Neutrophil (primary cell): ENCODE measurements around the gene POLR2A.

Source experiments
- H3K27ac ChIP-seq: fragments of 200-600 bp; sonication (generic); 2 replicates; pipeline ENCODE4 v1.5.1; 2016; ENCODE audit warnings: mild to moderate bottlenecking, moderate library complexity
- H3K27me3 ChIP-seq: fragments of 200-600 bp; sonication (generic); 2 replicates; pipeline ENCODE4 v1.6.0; 2016; ENCODE audit warnings: mild to moderate bottlenecking
- H3K36me3 ChIP-seq: fragments of 200-600 bp; sonication (generic); 2 replicates; pipeline ENCODE4 v1.5.1; 2017
- H3K4me1 ChIP-seq, 2 experiments: fragments of 200-600 bp in 1 of 2; sonication (generic) in 1 of 2; 1 replicate in 1 of 2; 2 replicates in 1 of 2; pipeline versions ENCODE4 v1.5.1 to v1.6.1; 2013 to 2016; ENCODE audit warnings: low read depth in 1 of 2, low read length in 1 of 2, mild to moderate bottlenecking in 1 of 2, moderate library complexity in 1 of 2; ENCODE audit not compliant: control insufficient read depth in 1 of 2, insufficient read depth in 1 of 2
- H3K4me3 ChIP-seq, 2 experiments: fragments of 200-600 bp in 1 of 2; sonication (generic) in 1 of 2; 1 replicate in 1 of 2; 2 replicates in 1 of 2; pipeline ENCODE4 v1.5.1; 2013 to 2016; ENCODE audit warnings: low read depth in 1 of 2, low read length in 1 of 2, mild to moderate bottlenecking in 1 of 2, moderate library complexity in 1 of 2
- H3K9me3 ChIP-seq: fragments of 200-600 bp; sonication (generic); 2 replicates; pipeline ENCODE4 v1.5.1; 2016
- CTCF ChIP-seq: fragments of 200-600 bp; sonication (generic); IDR thresholded peaks from 2 replicates; pipeline ENCODE4 v1.5.1; 2016; ENCODE audit warnings: antibody characterized with exemption

Gene POLR2A

GRCh38 chr17:7484067-7484918 lies at the start of gene POLR2A:
Gene POLR2A, plus strand, starts transcription at chr17:7484366.
- TF ChIP-seq CTCF = no peak
- peak within 1 kb of the TSS; percentile 70 to 89 for H3K4me3 ChIP-seq
- H3K4me1 ChIP-seq = peaks cover 30 to 40% of the 10 kb centered on the region in 2 experiments
- peak within 1 kb of the TSS; percentile 99 for H3K27ac ChIP-seq
- H3K27me3 ChIP-seq = no peaks in the 10 kb centered on the region
- H3K36me3 ChIP-seq = no peaks in the 10 kb centered on the region
- H3K9me3 ChIP-seq = no peaks in the 10 kb centered on the region

- Histone ChIP-seq H3K27ac (peak overlapping the region; percentile 72), H3K4me1 (peaks cover 50 to 60% of the 10 kb centered on the region in 2 experiments), H3K9me3 (no peaks in the 10 kb centered on the region), H3K27me3 (peaks cover 42% of the 10 kb centered on the region), H3K36me3 (no peaks in the 10 kb centered on the region), H3K4me3 (peak overlapping the region; percentile 58 to 75)
- no peak for TF ChIP-seq CTCF
Measured at GRCh38 chr17:7435676-7436555, 48.2 kb upstream of the POLR2A start.

- peak overlapping the region; percentile 72 for H3K27ac ChIP-seq
- peak; percentile 82 for TF ChIP-seq CTCF
- peaks cover 51% of the 10 kb centered on the region for H3K27me3 ChIP-seq
- H3K36me3 ChIP-seq = no peaks in the 10 kb centered on the region
- H3K9me3 ChIP-seq = no peaks in the 10 kb centered on the region
- H3K4me1 ChIP-seq = peaks cover 50 to 61% of the 10 kb centered on the region in 2 experiments
- peak overlapping the region; percentile 58 to 75 for H3K4me3 ChIP-seq
Measured at GRCh38 chr17:7436556-7437368, 47.4 kb upstream of the POLR2A start.

GRCh38 chr17:7437369-7437863 lies 46.8 kb upstream of the POLR2A start:
- no peak for TF ChIP-seq CTCF
- Histone ChIP-seq H3K27ac (peak overlapping the region; percentile 72), H3K36me3 (no peaks in the 10 kb centered on the region), H3K9me3 (no peaks in the 10 kb centered on the region), H3K27me3 (peaks cover 57% of the 10 kb centered on the region), H3K4me3 (peak overlapping the region; percentile 58 to 75), H3K4me1 (peaks cover 50 to 61% of the 10 kb centered on the region in 2 experiments)
